Measurements from ENCODE around the gene SLC35D1.

GRCh38 chr1:67041841-67042503 lies 12.0 kb downstream of the SLC35D1 start:
- TF ChIP-seq, protein P1, sequence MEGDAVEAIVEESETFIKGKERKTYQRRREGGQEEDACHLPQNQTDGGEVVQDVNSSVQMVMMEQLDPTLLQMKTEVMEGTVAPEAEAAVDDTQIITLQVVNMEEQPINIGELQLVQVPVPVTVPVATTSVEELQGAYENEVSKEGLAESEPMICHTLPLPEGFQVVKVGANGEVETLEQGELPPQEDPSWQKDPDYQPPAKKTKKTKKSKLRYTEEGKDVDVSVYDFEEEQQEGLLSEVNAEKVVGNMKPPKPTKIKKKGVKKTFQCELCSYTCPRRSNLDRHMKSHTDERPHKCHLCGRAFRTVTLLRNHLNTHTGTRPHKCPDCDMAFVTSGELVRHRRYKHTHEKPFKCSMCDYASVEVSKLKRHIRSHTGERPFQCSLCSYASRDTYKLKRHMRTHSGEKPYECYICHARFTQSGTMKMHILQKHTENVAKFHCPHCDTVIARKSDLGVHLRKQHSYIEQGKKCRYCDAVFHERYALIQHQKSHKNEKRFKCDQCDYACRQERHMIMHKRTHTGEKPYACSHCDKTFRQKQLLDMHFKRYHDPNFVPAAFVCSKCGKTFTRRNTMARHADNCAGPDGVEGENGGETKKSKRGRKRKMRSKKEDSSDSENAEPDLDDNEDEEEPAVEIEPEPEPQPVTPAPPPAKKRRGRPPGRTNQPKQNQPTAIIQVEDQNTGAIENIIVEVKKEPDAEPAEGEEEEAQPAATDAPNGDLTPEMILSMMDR (IDR thresholded peaks at IDR 0.05): no peak
- TF ChIP-seq EZH2 (IDR thresholded peaks at IDR 0.05; ENCODE audit: borderline replicate concordance, insufficient read depth, low read depth, low read length, poor library complexity, severe bottlenecking): no peak
